Prostate gland (tissue), 2 donors: Measurements from ENCODE around the gene IRX4.

Source experiments
- CTCF ChIP-seq, 4 experiments: fragments of 200-600 bp in 2 of 4; fragments of 450-650 bp in 2 of 4; sonication (generic) in 2 of 4; IDR thresholded peaks; 1 replicate in 3 of 4; 2 replicates in 1 of 4; pipeline ENCODE4 v1.5.1; 2016 to 2019; ENCODE audit warnings: antibody characterized with exemption in 4 of 4, mild to moderate bottlenecking in 2 of 4, moderate library complexity in 2 of 4
- POLR2A ChIP-seq: fragments of 450-650 bp; IDR thresholded peaks from one replicate; pipeline ENCODE4 v1.6.1; 2016; ENCODE audit warnings: antibody characterized with exemption, mild to moderate bottlenecking

- TF ChIP-seq CTCF (IDR thresholded peaks at IDR 0.05) (no peak), POLR2A (no peak)
Observed at GRCh38 chr5:1919209-1919566, 36.5 kb upstream of the IRX4 start.
